Measurements from ENCODE around the gene DEGS2.
A peak's percentile ranks its signal among the peaks of the same experiment; 100 is the strongest.
"Not testable (repeated sequence)": the region's sequence is repeated elsewhere in the genome, so short reads cannot be mapped to it uniquely, and the experiment has no call there.

Gene DEGS2

DNA sequence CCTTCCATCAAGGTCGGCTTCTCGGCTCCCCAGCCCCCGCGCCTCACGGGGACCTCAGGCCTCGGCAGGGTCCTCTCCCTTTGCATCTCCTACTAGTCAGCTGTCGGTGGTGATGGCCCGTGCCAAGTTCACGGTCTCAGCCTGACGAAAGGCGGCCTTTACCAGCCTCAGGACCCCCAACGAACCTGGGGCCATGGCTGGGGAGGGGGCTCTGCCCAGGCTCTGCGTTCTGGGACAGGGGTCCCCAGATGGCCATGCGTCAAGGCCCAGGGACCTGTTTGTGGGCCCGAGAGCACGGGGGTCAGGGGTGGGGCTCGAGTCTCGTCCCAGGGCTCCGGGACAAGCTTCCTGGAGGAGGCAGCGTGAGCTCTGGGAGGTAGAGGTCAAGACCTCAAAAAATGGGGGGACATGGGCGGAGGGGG, 32.8 kb upstream of the DEGS2 start:
- peak overlapping the region; percentile 53 for H3K4me3 ChIP-seq (ENCODE audit: low read depth, low read length)
- ChIA-PET POLR2A (interaction anchor here (0.5 kb wide), 1 partner anchor 206 kb away, joined by 3 read pairs; no protein-coding TSS in a partner anchor), CTCF (interaction anchor here (0.6 to 5.6 kb wide), 33 partner anchors 8 to 673 kb away, joined by 3 to 72 read pairs (median 4); no protein-coding TSS in a partner anchor)
- TF ChIP-seq, protein P1, sequence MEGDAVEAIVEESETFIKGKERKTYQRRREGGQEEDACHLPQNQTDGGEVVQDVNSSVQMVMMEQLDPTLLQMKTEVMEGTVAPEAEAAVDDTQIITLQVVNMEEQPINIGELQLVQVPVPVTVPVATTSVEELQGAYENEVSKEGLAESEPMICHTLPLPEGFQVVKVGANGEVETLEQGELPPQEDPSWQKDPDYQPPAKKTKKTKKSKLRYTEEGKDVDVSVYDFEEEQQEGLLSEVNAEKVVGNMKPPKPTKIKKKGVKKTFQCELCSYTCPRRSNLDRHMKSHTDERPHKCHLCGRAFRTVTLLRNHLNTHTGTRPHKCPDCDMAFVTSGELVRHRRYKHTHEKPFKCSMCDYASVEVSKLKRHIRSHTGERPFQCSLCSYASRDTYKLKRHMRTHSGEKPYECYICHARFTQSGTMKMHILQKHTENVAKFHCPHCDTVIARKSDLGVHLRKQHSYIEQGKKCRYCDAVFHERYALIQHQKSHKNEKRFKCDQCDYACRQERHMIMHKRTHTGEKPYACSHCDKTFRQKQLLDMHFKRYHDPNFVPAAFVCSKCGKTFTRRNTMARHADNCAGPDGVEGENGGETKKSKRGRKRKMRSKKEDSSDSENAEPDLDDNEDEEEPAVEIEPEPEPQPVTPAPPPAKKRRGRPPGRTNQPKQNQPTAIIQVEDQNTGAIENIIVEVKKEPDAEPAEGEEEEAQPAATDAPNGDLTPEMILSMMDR (IDR thresholded peaks at IDR 0.05; ENCODE audit: insufficient read depth, low read length, missing control alignments): no peak
- DNase-seq (ENCODE audit: low read depth, low spot score): no peak

DNA sequence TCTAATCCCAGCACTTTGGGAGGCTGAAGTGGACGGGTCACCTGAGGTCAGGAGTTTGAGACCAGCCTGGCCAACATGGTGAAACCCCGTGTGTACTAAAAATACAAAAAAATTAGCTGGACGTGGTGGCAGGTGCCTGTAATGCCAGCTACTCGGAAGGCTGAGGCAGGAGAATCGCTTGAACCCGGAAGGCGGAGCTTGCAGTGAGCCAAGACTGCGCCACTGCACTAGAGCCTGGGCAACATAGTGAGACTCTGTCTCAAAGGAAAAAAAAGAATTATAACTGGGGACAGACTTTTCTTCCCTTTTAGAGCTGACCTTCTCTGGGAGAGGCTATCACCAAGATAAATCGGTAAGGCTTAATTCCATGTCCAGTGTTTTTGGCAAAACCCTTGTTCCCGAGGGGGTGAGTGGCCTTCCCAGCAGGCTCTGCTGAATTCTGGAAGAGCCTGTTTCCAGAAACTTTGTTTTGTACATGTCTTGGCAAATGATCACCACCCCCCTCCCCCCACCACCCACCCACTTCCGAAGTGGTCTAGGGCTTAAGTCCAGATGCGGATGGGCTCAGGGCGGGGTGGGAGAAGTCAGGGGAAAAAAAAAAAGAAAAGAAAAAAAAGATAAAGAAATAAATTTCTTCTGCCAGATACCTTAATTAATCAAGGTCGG, 32.3 kb upstream of the DEGS2 start:
- TF ChIP-seq, protein P1 (IDR thresholded peaks at IDR 0.05; ENCODE audit: insufficient read depth, low read length, missing control alignments): no peak
- ChIA-PET POLR2A (no interaction called here), CTCF (interaction anchor here (0.6 to 5.6 kb wide), 28 partner anchors 8 to 673 kb away, joined by 3 to 72 read pairs (median 4); no protein-coding TSS in a partner anchor)
- no peak overlapping the region for H3K4me3 ChIP-seq (ENCODE audit: low read depth, low read length)
- DNase-seq (ENCODE audit: low read depth, low spot score): no peak

DNA sequence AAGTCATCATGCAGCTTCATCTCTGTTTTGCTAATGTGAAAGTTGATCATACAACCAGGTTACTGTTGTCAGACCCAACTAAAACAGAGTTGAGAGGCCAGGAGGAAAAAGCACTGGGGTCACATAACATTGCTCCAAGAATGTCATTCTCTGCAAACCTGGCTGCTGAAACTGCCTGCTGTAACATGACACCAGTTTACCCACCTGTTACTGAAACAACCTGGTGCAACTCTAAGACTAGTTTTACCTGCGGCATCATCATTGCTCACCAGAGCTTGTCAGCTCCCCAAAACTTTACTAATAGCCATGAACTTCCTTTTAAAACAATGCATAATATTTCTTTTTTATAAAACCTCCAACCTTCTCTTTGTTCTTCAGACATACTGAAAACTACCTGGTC, 30.7 kb upstream of the DEGS2 start:
- TF ChIP-seq, protein P1 (IDR thresholded peaks at IDR 0.05; ENCODE audit: insufficient read depth, low read length, missing control alignments): no peak
- H3K4me3 ChIP-seq (ENCODE audit: low read depth, low read length): no peak overlapping the region
- DNase-seq (ENCODE audit: low read depth, low spot score): no peak
- ChIA-PET CTCF (interaction anchor here (1.7 kb wide), 1 partner anchor 25 kb away, joined by 4 read pairs; no protein-coding TSS in a partner anchor), POLR2A (no interaction called here)

DNA sequence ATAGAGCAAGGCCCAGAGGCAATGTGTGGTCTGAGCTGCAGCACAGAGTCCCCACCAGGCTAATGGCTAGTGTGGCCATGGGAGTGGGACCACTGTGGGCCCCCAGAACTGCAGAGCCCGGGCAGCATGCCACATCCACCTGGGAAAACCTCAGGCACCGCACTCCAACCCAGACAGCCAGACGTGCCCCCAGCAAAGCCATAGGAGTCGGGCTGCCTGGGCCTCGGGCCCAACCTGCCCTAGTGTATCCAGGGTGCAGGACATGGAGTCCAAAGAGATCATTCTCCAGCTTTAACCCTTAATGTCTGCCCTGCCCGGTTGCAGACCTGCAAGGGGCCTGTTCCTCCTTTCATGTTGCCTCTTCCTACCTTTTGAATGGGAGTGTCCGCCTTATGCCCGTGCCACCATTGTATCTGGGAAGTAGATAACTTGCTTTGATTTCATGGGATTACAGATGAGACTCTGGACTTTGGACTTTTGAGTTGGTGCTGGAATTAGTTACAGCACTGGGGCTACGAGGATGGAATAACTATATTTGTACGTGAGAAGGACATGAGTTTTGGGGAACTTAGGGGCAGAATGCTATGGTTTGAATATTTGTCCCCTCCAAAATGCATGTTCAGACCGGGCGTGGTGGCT, 29.1 kb upstream of the DEGS2 start:
- DNase-seq (ENCODE audit: low read depth, low spot score): no peak
- ChIA-PET POLR2A (no interaction called here), CTCF (no interaction called here)
- TF ChIP-seq, protein P1 (IDR thresholded peaks at IDR 0.05; ENCODE audit: insufficient read depth, low read length, missing control alignments): no peak
- no peak overlapping the region for H3K4me3 ChIP-seq (ENCODE audit: low read depth, low read length)

DNA sequence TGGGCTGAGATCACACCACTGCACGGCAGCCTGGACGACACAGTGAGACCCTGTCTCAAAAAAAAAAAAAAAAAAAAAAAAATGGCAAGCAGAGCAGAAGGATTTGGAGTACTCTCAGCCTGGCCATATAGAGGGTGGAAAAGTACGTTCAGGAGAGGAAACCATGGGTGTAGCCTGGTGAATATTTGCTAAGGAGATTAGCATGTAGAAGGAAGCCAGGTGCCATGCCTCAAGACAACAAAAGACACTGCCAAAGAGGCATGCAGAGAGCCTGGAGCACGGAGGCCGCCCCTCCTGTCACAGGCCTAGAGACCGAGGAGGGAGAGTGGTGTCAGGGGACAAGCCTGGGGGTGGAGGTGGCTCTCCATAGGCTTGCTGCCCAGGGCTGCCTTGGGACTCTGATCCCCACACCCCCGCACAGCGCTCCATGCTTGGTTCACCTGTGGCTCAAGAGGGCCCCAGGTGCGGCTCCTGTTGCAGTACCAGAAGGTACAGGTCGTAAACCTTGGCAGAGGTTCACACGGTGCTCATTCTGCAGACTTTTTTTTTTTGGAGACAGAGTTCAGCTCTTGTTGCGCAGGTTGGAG, 27.9 kb upstream of the DEGS2 start:
- no peak overlapping the region for H3K4me3 ChIP-seq (ENCODE audit: low read depth, low read length)
- CTCF ChIA-PET: no interaction called here
- no peak for DNase-seq (ENCODE audit: low read depth, low spot score)
- TF ChIP-seq, protein P1 (IDR thresholded peaks at IDR 0.05; ENCODE audit: insufficient read depth, low read length, missing control alignments): no peak
- POLR2A ChIA-PET: no interaction called here

DNA sequence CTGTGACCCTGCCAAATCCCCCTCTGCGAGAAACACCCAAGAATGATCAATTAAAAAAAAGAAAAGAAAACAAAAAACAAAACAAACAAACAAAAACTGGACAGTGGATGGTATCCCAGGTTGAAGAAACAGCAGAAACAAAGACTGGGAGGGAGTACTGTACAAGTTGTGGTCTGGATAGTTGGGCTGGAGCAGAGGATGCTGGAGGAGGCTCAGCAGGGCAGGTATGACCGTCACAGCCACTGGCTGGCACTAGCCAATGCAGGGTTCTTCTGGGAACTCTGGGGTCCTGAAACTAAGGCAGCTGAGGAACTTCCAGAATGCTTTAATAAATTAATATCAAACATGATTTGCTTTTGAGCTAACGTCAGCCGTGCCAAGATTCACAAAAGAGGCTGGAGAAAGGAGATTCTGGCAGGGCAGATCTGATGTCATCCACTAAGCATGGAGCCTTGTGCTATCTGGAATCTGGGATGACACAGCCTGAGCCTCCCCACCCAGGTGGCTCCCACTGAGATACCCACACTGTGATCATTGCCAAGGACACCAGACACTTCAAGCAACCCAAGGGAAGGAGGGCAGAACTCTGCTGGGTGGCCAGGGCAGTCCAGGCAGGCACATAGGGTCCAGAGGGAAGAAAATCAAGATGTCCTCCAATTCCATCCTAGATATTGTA, 22.6 kb upstream of the DEGS2 start:
- H3K4me3 ChIP-seq (ENCODE audit: low read depth, low read length); POLR2A ChIA-PET; CTCF ChIA-PET; DNase-seq (ENCODE audit: low read depth, low spot score): not testable (repeated sequence)

DNA sequence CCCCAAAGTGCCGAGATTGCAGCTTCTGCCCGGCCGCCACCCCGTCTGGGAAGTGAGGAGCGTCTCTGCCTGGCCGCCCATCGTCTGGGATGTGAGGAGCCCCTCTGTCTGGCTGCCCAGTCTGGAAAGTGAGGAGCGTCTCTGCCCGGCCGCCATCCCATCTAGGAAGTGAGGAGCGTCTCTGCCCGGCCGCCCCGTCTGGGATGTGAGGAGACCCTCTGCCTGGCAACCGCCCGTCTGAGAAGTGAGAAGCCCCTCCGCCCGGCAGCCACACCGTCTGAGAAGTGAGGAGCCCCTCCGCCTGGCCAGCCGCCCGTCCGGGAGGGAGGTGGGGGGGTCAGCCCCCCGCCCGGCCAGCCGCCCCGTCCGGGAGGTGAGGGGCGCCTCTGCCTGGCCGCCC, 21.2 kb upstream of the DEGS2 start:
- CTCF ChIA-PET; POLR2A ChIA-PET; H3K4me3 ChIP-seq (ENCODE audit: low read depth, low read length); DNase-seq (ENCODE audit: low read depth, low spot score): not testable (repeated sequence)
